Measurements from ENCODE around the gene FAM13A.

GRCh38 chr4:88937081-88937480 lies 119.9 kb downstream of the FAM13A start:
- TF ChIP-seq CTCF (IDR thresholded peaks at IDR 0.05; ENCODE audit: low read length) (no peak), EZH2phosphoT487 (IDR thresholded peaks at IDR 0.05; ENCODE audit: low read length) (no peak)

Measured in MM.1S (cell line).